Activated CD4-positive, alpha-beta T cell treated with anti-CD3 and anti-CD28 coated beads for 1 hour (primary cell): ENCODE data around the gene TASP1.

Experiments
- DNase-seq: peaks from one replicate; pipeline ENCODE4 v3.0.0-alpha.2; 2020

The TASP1 gene

DNA sequence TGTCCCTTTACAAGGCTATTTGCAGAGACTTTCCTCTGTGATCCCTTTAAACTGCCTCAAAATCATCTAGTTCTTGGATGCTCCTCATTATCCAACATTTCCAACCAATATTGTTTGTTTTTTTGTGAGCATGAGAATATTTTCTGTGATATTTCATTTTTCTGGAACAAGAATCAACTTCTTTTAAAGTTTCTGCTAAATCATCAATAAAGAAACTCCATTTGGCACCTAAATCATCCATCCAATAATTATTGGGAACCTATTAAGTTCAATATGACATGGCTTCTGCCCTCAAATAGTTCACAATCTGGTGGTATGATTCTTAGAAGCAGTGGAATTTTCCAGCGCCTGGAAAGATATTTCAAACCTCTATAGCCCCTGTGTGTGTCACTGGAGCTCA is 210.0 kb downstream of the TASP1 start:
- DNase-seq = no peak

DNA sequence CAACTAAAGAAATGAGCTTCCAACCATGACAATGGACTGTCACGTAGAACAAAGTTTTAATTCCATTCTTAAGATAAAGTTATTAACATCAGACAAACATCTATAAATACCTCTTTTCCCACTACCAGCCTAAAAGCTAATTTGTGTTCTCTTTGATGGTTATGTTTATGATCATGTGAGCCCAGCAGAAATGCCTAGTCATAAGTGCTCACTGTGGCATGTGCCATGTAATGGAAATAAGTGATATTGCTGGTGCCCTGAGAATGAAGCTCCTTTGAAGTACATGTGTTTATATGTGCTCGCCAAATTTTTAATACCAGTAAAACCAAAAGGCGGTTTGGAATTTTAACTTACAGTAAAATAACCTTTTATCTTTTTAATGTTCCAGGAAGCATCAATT is 211.9 kb downstream of the TASP1 start:
- DNase-seq = no peak

DNA sequence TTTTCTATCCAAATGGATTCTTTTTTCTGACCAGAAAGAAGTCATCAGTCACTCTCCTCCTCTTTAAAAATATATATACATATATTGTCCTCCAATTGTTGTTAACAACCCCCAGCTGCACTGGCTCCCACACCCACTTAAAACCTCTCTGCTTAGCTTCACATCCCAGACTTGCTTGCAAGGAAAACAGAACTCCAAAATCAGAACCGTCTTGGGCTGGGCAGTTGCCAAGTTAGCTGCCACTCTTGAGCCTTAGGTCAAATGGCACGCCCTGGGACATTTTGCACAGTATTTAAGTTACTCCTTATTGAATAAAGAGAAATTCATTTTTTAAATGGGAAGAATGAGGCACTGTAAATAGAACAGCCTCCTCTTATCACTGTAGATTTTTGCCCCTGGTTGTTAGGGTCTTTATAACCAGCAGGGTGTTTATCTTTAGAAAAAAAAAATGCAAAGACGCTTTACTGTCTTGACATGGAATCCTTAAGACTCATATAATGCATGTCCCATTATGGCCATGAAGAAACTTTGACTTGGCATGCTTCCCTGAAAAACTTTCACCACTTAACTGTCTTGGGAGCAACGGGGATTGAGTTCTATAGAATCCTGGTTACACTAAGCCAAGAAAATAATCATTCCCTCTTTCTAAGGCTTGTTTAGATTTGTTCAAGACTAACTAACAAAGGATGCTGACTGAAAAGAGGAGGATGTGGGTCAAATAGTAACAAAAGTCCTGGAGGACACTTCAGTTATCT is 213.2 kb downstream of the TASP1 start:
- no peak for DNase-seq

DNA sequence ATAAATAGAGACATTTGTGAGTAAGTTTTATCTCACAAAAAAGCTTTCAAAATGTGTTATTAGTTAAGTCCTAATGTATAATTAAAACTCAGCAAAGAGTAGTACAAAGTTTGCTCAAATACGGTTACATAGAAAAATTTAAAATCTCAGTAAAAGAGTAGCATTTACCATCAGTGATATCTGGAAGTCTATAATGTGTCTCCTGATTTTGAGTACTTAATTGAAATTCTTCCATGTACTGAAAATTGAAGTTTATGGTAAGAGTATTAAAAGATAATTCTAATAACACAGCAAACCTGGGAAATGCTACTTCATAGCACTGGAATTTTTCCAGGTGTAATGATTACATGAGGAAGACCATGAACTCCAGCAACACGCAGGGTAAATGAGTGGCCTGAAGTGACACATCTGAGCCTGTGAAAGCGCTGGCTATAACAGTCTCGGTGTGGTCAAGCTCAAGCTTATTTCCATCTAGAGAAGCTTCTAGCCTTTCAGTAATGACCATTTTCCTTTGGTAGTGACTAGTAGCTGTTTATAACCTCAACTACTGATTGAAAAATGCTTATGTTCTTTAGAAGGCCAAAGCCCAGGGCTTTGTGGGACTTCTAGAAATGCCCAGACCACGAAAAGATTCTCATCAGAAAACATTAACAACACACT is 214.4 kb downstream of the TASP1 start:
- no peak for DNase-seq

DNA sequence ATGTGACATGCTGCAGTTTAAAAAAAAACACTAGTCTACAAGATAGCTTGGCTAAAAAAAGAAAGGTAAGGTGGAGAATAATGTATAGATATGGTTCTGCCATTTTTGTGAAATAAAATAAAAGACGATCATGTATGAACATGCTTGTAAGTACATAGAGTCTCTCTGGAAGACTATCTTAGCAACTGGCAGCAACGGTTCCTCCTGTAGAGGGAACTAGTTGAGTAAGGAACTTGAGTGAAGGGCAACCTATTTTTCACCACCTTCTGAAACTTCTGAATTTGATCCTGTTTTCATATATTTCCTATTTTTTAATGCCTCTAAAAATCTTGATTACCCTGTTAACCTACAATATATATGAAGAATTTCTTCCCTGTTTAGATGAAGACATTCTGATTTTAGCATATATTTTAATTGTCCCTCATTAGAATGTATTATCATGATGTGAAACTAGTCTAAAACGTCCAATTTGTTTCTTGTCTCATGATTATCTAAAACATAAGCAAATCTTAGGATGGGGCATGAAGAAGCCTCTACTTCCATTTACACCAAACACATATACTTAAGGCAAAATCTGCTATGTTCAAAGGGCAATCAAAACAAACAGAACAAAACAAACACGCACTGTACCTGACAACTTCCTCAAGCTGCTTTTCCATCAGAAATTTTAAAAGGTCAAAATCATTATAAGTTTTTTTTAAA is 215.1 kb downstream of the TASP1 start:
- no peak for DNase-seq

DNA sequence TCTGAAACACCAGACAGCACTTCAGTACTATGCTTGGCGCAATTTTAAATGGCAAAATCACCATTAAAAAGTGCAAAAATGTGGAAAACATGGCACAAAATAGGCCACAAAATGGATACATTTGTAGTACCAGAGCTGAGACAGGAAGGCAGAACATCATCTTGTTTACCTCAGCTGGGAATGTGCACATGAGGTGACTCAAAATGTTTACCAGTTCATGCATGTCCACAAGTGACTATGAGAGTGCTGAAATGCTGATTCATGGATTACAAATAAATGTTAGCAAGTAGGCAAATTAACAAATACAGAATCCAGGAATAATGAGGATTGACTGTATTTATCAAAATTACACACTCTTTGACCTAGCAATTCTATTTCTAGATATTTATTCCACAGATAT is 216.1 kb downstream of the TASP1 start:
- no peak for DNase-seq

DNA sequence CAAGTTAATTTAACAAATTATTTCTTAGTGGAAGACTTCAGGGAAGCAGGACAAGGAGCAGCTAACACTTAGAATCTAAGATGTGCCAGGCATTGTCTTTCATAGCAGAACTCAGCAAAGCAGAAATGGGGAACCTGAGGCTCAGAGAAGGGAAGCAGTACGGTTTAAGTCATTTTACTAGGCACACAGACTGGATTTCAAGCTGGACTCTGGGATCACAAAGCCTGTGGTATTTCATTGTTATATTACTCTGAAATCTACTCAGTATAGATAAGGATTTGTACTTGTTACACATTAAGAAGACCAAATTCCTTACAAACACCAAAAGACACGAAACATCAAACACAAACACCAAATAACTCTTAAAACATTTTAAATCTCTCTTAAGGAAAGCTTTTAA is 218.1 kb downstream of the TASP1 start:
- no peak for DNase-seq

DNA sequence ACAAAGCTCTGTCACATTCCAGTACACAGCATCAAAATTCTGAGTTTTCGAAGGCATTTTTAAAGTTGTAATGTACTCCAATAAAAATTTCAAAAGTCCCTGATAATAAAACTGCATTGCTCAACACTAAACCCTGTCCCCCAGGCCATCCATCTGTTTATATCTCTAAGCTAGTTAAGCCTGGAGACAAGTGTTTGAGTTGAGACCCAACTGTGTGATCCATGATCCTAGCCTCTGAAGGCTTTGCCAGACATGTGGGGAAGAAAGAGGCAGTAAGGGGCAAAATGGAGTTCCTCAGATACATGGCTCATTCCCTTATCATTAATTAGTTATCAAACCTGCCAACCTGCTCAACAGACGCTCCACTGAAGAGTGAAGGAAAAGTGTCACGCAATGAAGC is 219.3 kb downstream of the TASP1 start:
- no peak for DNase-seq

DNA sequence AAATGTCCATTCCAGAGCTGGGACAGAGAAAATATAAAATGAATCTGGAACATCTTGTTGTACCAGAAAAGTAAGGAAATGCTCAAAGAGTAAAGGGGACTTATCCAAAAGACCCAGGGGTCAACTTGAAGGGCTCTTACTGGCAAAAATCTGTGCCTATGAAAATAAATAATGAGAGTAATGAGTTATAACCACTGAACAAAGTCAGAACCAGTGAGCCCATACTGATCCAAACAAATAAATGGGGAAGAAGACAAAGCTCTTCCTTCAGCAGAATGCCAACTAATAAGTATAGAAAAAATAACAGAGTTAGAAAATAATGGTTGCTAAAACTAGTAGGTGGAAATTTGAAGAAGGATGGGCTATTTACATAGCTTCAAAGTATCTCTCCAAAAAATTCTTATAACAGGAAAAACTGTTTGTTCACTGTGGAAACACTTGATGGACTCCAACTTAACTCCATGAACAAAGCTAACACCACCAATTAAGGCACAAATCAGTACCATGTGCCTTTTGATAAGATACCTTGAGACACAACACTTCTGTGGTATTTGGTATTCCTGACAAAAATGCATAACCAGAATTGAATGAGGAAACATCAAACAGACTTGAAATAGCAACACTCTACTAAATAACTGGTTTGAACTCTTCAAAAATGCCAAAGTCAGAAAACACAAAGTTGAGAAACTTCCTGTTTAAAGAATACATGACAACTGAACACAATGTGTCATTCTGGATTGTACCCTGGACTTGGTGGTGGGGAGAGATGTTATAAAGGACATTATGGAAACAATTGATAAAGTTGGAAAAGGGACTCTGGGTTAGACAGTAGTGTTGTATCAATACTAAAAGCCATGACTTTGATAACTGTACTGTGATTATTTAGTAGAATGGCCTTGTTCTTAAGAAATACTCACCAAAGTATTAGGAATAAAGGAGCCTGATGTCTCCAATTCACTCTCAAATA is 220.2 kb downstream of the TASP1 start:
- DNase-seq = no peak

DNA sequence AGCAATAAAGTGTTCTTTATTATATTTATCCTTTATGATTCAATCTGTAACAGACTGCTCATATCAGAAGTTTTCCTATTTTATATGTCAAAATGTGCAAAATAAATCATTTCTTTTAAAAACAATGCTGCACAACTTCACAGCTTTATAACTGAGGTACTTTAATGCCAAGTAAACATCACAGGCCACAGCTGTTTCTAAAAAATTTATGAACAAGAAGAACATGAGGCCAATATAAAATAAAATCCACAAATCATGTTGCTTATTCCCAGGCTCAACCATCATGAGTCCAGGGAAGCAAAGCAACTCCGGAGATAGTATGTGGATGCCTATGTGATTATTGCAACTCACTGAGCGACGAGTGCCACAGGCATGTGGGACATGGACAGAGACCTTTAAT is 222.2 kb downstream of the TASP1 start:
- no peak for DNase-seq

DNA sequence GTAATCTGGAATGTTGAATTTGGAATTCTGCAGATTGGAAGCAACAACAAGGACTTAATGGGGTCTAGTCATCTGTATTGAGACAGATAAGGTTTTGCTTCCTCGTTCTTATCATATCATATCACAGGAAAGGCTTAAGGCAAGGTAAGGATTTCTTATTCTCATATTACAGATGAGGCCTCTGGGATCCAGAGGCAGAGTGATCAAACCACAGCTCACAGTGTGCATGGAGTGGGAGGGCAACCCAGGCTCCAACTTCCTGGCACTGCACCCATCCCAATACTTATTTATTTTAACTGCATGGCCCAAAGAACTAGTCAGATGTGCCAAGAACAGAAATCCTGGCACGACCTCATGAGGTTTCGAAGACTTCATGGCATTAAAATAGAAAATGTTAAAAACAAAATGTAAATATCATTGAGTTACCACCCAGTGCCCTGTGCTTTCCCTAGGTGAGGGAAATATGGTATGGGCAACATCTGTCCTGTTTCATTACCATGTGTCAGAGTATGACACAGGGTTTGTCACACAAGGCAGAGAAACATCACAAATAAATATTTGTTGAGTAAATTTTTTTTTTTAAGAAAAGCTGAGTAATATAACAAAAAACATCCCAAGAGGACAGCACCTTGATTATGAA is 225.8 kb downstream of the TASP1 start:
- no peak for DNase-seq

DNA sequence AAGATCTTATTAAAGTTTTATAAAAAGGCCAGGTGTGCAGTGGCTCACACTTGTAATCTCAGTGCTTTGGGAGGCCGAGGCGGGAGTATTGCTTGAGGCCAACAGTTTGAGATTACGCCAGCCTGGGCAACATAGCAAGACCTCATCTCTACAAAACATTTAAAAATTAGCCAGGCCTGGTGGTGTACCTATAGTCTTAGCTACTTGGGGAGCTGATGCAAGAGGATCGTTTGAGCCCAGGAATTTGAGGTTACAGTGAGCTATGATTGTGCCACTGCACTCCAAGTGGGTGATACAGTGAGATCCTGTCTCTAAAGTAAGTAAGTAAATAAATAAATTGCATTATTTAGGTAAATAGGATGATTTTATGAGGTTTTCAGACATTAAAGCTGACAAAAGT is 234.4 kb downstream of the TASP1 start:
- no peak for DNase-seq

DNA sequence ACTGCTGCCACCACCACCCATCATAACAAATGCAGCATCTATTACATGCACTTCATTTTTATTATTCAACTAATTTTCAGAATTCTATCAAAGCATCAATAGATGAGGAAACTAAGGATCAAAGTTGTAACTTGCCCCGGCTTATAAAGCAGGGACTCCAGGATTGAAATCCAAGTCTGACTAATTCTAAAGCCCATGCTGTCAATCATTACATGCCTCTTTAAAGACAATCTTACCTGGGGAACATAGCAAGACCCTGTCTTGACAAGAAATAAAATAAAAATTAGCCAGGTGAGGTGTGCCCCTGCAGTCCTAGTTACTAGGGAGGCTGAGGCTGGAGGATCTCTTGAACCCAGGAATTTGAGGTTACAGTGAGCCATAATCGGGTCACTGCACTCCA is 235.3 kb downstream of the TASP1 start:
- DNase-seq = no peak

DNA sequence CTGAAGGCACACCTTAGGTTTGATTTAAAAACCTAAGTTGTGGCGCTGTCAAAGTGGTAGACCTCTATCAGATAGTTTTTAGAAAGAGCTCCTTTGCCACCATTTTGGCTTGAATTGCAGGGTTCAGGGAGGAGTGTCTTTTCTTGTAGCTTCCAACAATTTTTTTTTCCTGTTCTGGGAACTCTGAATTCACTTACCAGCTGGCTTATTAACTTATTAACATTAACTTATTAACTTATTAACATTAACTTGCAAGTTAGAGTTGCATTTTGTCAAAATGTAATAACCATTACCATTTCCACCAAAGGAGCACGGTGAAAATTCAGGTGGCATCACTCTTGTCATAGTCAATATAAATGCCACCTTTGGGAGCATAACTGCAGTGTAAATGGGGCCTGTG is 235.7 kb downstream of the TASP1 start:
- no peak for DNase-seq

DNA sequence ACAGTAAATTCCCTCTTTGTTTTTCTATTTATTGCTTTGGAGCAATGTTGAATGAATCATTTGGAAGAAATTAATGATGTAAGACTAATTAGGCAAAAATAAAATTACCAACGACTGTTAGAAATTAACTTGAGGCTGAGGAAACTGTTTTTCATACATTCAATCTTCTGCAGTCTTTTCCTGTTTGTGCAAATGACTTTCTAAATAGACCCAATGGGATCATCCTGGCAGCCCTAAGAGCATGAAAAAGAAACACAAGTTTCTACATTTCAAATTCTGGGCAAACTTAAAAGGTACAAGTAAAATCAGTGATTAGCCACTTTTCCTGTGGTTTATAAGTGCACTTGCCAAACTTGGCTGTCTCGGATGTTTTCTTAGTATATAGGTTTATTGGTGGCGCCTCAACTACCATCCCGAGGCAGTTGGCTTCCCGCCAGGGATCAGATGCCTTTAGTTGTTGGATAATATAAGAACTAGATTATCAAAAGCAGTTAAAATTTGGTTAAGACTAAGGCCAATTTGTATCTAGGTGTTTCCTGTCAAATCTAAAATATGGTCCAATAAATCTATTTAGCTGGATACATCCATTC is 236.5 kb downstream of the TASP1 start:
- no peak for DNase-seq

DNA sequence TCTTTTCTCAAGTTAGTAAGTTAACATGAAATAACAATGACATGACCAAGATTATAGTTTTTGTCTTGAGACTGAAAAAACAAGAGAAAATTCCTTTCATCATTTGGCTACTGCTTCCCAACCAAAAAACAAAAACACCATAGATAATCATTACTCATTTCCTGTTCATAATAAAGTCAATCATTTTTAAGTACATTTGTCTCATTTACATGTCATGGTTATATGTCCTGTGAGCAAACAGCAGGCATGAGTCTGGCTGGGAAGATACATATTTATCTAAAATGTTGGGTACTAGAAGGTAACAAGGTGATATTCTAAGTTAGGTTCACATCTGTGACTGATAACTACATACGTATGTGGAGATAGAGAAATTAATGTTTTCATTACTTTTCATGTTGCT is 237.1 kb downstream of the TASP1 start:
- no peak for DNase-seq

DNA sequence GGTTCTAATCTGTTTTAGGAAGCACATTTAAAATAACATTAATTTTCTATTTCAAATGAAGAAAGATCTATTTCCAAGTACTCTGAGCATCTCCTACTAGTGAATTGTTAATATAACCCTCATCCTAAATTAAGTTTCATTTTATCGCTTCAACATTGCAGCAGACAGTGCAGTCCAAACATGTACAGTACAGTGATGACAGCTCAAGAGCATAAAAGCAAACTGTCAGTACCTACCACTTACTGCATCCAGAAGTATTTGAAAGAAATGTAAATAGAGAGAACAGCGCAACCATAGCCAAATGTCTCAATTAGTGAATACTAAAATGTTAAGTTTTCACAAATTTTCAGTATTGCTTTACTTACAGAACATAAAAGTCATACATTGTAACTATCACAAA is 238.3 kb downstream of the TASP1 start:
- no peak for DNase-seq

DNA sequence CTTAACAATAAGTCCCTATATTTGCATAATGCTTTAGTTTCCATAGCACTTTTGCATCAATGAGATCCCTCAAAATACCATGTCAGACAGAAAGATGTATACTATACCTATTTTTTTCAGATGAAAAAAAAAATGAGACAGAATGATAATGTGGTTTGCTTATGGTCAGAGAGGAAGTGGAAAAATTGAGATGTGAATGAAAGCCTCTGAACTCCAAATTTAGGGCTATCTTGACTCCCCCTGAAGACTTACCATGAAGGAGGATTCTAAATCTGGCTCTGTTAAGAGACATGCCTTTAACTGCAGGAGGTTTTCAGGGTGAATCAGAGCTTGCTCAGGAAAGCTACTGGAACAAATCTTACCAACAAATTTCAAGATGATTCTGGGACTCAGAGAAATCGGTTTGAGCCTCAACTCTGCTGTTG is 241.4 kb downstream of the TASP1 start:
- DNase-seq = no peak

DNA sequence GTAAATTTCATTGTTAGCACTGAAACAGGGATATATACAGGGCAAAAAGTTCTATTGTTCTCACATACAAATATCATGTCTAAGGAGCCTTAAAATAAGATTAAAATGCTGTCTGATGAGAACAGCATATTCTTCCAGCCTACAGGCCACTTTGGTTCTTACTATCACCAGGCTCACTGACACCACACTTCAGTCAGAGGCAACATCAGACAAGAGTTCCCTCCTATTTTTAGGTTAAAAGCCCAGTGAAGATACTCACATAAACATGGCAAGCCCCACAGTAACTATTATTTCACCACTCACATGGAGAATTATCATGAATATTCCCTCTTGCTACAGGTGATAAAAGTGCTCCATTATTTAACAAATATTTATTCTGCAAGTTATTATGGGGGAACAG is 241.9 kb downstream of the TASP1 start:
- no peak for DNase-seq

DNA sequence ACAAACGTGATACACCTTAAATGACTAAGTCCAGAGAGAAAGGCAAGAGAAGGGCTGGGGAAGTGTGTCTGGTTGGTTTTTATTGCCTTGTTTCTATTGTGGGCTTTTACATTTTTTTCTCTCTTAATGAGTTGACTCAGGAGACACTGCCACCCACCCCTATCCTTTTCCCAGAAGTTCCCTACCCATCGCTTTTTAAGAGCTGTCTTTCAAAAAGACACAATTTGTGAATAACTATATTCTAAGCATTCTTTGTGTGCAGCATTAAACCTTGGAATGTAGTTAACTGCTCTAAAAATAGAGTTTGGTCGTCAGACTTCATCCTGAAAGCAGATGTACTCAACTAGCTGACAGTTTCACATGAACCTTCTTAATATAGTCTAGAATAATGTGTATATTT is 242.7 kb downstream of the TASP1 start:
- no peak for DNase-seq

DNA sequence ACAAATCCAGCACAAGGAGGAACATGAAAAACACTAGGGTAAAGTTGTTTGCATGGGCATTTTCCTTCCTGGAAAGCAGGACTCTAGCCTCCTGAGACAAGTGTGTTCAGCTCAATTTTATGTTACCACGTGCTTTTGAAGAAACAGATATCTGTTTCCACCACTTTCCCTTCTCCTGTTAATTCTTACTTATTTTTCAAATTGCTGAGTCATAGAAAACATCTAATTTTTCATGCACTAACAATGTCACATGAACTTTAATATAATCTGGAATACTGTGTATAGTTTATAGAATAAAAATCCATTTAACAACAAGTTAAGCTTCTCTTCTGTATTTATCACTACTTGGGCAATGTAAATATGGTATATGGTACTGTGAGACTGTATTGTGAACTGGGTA is 243.5 kb downstream of the TASP1 start:
- no peak for DNase-seq

DNA sequence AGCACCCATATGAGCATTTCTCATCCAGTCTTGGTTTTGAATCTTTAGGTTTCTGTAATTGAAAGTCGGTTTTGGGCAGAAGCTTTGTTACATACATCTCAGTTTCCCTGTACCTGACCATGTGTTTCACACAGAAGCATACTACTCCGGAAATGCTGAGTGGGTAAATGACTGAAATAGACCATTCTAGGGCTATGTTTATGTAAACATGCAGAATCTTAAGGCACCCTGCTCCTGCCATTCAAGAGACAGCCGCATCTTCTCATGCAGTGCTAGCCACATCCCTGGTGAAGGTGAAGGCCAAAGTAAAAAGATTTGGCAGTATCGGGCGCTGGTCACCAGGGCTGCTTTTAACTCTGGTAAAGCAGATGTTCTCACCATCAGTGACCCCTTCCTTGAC is 246.3 kb downstream of the TASP1 start:
- no peak for DNase-seq
